Endothelial cell of umbilical vein (primary cell): ENCODE data around the gene SLC38A10.

Source experiments
- EZH2 ChIP-seq: IDR thresholded peaks from 2 replicates; pipeline ENCODE4 v1.6.1; 2012; ENCODE audit warnings: borderline replicate concordance, low read depth, mild to moderate bottlenecking, moderate library complexity, low read length, inconsistent platforms; ENCODE audit not compliant: severe bottlenecking
- GATA2 ChIP-seq: IDR thresholded peaks from 2 replicates; pipeline ENCODE4 v1.7.0; 2011; ENCODE audit warnings: low read depth, mild to moderate bottlenecking, moderate library complexity, mixed read lengths, low read length; ENCODE audit not compliant: insufficient read length, insufficient read depth
- TF ChIP-seq, protein P1 (sequence below), 2 donors: IDR thresholded peaks; 1 replicate in 1 of 2; 2 replicates in 1 of 2; pipeline ENCODE4 v1.5.1; 2011; ENCODE audit warnings: low read length in 2 of 2, mild to moderate bottlenecking in 2 of 2, moderate library complexity in 2 of 2, control low read depth in 1 of 2, inconsistent platforms in 1 of 2, low read depth in 1 of 2; ENCODE audit not compliant: insufficient read depth in 1 of 2; ENCODE audit errors: extremely low read depth in 1 of 2

DNA sequence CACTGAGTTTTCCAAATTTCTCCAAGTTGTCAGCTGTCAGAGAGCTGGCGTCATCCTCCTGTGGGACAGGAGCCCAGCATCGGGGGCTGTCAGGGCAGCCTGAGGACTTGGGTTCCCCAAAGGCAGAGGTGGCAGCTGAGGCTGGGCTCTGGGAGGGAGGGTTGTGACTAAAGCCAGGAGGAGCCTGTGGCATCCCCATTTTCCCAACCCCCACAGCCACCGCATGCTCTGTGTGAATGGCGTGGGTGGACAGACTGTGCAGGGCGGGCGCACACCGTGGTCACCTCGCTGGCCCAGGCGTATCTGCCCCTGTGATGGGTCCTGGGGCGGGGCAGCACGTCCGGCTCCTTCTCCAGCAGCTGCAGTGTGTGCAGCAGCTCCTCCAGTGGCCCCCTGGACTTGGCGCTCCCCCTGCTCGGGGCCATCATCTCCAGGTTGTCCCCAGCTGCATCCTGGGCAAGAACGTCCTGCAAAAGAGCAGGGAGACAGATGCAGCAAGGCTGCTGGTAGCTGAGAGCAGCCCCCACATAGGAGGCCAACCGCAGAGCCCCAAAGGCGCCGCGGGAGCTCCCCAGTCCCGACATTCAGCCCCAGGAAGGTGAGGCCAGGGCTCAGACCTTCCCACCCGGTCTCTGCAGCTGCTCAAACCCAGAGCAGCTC is 97.1 kb downstream of the SLC38A10 start:
- TF ChIP-seq, protein P1, sequence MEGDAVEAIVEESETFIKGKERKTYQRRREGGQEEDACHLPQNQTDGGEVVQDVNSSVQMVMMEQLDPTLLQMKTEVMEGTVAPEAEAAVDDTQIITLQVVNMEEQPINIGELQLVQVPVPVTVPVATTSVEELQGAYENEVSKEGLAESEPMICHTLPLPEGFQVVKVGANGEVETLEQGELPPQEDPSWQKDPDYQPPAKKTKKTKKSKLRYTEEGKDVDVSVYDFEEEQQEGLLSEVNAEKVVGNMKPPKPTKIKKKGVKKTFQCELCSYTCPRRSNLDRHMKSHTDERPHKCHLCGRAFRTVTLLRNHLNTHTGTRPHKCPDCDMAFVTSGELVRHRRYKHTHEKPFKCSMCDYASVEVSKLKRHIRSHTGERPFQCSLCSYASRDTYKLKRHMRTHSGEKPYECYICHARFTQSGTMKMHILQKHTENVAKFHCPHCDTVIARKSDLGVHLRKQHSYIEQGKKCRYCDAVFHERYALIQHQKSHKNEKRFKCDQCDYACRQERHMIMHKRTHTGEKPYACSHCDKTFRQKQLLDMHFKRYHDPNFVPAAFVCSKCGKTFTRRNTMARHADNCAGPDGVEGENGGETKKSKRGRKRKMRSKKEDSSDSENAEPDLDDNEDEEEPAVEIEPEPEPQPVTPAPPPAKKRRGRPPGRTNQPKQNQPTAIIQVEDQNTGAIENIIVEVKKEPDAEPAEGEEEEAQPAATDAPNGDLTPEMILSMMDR (IDR thresholded peaks at IDR 0.05; ENCODE audit: extremely low read depth in 1 of 2, insufficient read depth in 1 of 2, low read depth in 1 of 2, low read length in 2 of 2): no peak
- TF ChIP-seq GATA2: no peak
- TF ChIP-seq EZH2: no peak
